GM12892 (cell line): ENCODE data around the gene RNPEPL1.

Experiments
- POLR2A ChIP-seq: IDR thresholded peaks from 2 replicates; pipeline ENCODE4 v1.6.1; 2011; ENCODE audit warnings: low read depth, low read length, control low read depth
- POLR2AphosphoS5 ChIP-seq: IDR thresholded peaks from 2 replicates; pipeline ENCODE4 v1.6.1; 2011; ENCODE audit warnings: low read depth, low read length, control low read depth

DNA sequence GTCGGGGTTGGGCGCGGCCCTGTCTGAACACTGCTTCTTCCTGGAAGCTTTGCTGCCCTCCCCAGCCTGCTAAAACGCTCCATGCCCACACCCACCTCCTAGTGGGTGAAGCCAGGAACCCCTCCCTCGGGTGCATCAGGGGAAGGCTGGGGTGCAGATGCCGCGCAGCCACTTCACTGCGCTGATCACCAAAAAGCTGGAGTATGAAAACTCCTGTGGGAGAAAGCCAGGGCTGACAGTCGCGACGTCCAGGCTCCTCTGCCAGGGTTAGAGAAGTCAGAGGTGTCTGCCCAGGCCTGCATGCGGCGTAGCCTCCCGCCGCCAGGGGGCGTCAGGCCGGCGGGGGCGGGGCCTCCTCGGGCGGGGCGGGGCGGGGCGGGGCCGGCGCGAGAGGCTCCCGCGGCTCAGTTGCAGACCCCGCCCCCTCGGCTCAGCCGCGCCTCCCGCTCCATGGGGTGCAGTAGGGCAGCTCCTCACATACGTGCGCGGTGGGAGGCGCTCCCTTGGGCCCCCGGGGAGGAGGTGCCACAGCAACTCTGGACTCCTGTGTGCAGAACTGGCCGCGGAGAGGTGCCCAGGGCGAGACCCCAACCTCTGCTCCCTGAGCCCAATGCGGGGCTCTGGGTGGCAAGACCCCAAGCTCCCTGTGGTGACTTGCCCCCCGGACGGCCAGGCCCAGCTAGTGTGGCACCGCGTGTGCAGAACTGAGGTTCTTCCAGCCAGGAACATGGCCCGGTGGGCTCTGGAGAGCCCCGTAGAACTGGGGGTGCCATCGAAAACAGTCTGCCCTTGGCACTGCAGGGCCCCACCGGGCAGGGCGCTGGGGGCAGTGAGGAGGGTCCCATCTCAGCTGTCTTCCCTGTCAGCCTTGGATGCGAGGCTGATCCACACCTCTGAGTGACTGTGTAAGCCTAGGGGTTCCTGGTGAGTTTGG lies 1.8 kb upstream of the RNPEPL1 start:
- TF ChIP-seq POLR2A (no peak), POLR2AphosphoS5 (no peak)
